GM10847 (cell line): Measurements from ENCODE around the gene SHH.

Source experiments
- POLR2A ChIP-seq: IDR thresholded peaks from 2 replicates; pipeline ENCODE4 v1.6.1; 2011; ENCODE audit not compliant: insufficient read length; ENCODE audit errors: extremely low read depth

SHH gene

GRCh38 chr7:155761162-155761561, 51.1 kb downstream of the SHH start:
- TF ChIP-seq POLR2A, result no peak

- no peak for TF ChIP-seq POLR2A
Observed at GRCh38 chr7:155759740-155760430, 52.4 kb downstream of the SHH start.

- TF ChIP-seq POLR2A, result no peak
Observed at GRCh38 chr7:155758348-155758747, 53.9 kb downstream of the SHH start.

GRCh38 chr7:155756322-155756721, 55.9 kb downstream of the SHH start:
- TF ChIP-seq POLR2A, result no peak

- TF ChIP-seq POLR2A, result no peak
Observed at GRCh38 chr7:155755026-155755425, 57.2 kb downstream of the SHH start.

- no peak for TF ChIP-seq POLR2A
Observed at GRCh38 chr7:155754165-155754564, 58.1 kb downstream of the SHH start.

GRCh38 chr7:155753446-155753965, 58.8 kb downstream of the SHH start:
- TF ChIP-seq POLR2A, result no peak

GRCh38 chr7:155752756-155753445, 59.4 kb downstream of the SHH start:
- no peak for TF ChIP-seq POLR2A

- no peak for TF ChIP-seq POLR2A
Observed at GRCh38 chr7:155751409-155751808, 60.9 kb downstream of the SHH start.

GRCh38 chr7:155750255-155751125, 61.8 kb downstream of the SHH start:
- no peak for TF ChIP-seq POLR2A
